Measurements from ENCODE around the gene SORCS2. TPM values are rescaled to one million over a fixed set of nuclear protein-coding genes. Genes with fewer than 3 reads are reported as not detected.

SORCS2 gene
- total and polyA plus RNA-seq, 2 of the 13 experiments (the other 11 are each of a cell fraction or from before 2014, with no cell fraction given), result 0.82 to 1.0 TPM

DNA sequence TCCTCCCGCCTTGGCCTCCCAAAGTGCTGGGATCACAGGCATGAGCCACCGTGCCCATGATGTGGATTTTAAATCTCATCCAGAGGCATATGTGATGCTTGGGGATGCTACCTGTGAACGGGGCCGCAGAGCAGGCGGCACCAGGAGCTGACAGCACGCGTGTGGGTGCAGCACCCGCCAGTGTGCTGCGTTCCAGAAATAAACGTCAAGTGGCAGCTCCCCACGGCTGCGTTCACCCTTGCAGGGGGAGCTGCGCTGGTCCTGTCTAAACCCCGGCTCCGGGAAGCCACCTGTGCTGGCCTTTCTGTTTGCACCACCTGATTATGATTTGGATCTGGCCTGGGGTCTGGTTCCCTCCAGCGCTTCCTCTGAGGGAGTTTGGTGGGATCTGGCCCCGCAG is 77.8 kb downstream of the SORCS2 start (continued):
- TF ChIP-seq, protein P1, sequence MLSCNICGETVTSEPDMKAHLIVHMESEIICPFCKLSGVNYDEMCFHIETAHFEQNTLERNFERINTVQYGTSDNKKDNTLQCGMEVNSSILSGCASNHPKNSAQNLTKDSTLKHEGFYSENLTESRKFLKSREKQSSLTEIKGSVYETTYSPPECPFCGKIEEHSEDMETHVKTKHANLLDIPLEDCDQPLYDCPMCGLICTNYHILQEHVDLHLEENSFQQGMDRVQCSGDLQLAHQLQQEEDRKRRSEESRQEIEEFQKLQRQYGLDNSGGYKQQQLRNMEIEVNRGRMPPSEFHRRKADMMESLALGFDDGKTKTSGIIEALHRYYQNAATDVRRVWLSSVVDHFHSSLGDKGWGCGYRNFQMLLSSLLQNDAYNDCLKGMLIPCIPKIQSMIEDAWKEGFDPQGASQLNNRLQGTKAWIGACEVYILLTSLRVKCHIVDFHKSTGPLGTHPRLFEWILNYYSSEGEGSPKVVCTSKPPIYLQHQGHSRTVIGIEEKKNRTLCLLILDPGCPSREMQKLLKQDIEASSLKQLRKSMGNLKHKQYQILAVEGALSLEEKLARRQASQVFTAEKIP (CRISPR knock-in tag; IDR thresholded peaks at IDR 0.05; ENCODE audit: borderline replicate concordance), result no peak
- TF ChIP-seq, protein P2, sequence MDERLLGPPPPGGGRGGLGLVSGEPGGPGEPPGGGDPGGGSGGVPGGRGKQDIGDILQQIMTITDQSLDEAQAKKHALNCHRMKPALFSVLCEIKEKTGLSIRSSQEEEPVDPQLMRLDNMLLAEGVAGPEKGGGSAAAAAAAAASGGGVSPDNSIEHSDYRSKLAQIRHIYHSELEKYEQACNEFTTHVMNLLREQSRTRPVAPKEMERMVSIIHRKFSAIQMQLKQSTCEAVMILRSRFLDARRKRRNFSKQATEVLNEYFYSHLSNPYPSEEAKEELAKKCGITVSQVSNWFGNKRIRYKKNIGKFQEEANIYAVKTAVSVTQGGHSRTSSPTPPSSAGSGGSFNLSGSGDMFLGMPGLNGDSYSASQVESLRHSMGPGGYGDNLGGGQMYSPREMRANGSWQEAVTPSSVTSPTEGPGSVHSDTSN (CRISPR knock-in tag; IDR thresholded peaks at IDR 0.05), result no peak
- TF ChIP-seq SIX1 (CRISPR knock-in tag; IDR thresholded peaks at IDR 0.05; ENCODE audit: borderline replicate concordance) (no peak), ZNF264 (CRISPR knock-in tag; IDR thresholded peaks at IDR 0.05) (no peak), ARNTL (CRISPR knock-in tag; IDR thresholded peaks at IDR 0.05) (no peak), KDM1A (CRISPR knock-in tag; IDR thresholded peaks at IDR 0.05) (no peak), ZNF354B (CRISPR knock-in tag; IDR thresholded peaks at IDR 0.05) (no peak), ZNF605 (CRISPR knock-in tag; IDR thresholded peaks at IDR 0.05) (no peak), ZNF468 (CRISPR knock-in tag; IDR thresholded peaks at IDR 0.05) (no peak), ZNF260 (CRISPR knock-in tag; IDR thresholded peaks at IDR 0.05; ENCODE audit: borderline replicate concordance, low read depth) (no peak)
- TF ChIP-seq, protein P3, sequence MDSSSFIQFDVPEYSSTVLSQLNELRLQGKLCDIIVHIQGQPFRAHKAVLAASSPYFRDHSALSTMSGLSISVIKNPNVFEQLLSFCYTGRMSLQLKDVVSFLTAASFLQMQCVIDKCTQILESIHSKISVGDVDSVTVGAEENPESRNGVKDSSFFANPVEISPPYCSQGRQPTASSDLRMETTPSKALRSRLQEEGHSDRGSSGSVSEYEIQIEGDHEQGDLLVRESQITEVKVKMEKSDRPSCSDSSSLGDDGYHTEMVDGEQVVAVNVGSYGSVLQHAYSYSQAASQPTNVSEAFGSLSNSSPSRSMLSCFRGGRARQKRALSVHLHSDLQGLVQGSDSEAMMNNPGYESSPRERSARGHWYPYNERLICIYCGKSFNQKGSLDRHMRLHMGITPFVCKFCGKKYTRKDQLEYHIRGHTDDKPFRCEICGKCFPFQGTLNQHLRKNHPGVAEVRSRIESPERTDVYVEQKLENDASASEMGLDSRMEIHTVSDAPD (CRISPR knock-in tag; IDR thresholded peaks at IDR 0.05), result no peak
- TF ChIP-seq, protein P4, sequence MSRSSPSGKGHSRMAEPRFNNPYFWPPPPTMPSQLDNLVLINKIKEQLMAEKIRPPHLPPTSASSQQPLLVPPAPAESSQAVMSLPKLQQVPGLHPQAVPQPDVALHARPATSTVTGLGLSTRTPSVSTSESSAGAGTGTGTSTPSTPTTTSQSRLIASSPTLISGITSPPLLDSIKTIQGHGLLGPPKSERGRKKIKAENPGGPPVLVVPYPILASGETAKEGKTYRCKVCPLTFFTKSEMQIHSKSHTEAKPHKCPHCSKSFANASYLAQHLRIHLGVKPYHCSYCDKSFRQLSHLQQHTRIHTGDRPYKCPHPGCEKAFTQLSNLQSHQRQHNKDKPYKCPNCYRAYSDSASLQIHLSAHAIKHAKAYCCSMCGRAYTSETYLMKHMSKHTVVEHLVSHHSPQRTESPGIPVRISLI (CRISPR knock-in tag; IDR thresholded peaks at IDR 0.05; ENCODE audit: borderline replicate concordance), result no peak
